Measurements from ENCODE around the gene CCBE1. TPM values are rescaled to one million over a fixed set of nuclear protein-coding genes. Genes with fewer than 3 reads are reported as not detected.
"Not testable (repeated sequence)": the region's sequence is repeated elsewhere in the genome, so short reads cannot be mapped to it uniquely, and the experiment has no call there.

The CCBE1 gene
- total RNA-seq (2.8 TPM), polyA plus RNA-seq (ENCODE audit: insufficient read depth in 1 of 8, insufficient read length in 8 of 8, low replicate concordance in 1 of 8) (1 to 10 TPM; 2.4 to 5.5 (median 4.0) TPM)
- long read RNA-seq, donor 1, full-length matches to known transcripts: 1 of 1 reads
- long read RNA-seq, donor 1, partial matches to known transcripts: 0 of 1 reads
- long read RNA-seq, donor 1, other reads (novel, unspliced or antisense): 0 of 1 reads
- long read RNA-seq, donor 2: 0 reads
- long read RNA-seq, donor 3, full-length matches to known transcripts: 3 of 3 reads
- long read RNA-seq, donor 3, partial matches to known transcripts: 0 of 3 reads
- long read RNA-seq, donor 3, other reads (novel, unspliced or antisense): 0 of 3 reads
- long read RNA-seq, donor 4, full-length matches to known transcripts: 1 of 1 reads
- long read RNA-seq, donor 4, partial matches to known transcripts: 0 of 1 reads
- long read RNA-seq, donor 4, other reads (novel, unspliced or antisense): 0 of 1 reads
- long read RNA-seq, donor 5, full-length matches to known transcripts: 2 of 2 reads
- long read RNA-seq, donor 5, partial matches to known transcripts: 0 of 2 reads
- long read RNA-seq, donor 5, other reads (novel, unspliced or antisense): 0 of 2 reads
- long read RNA-seq, donor 6, full-length matches to known transcripts: 1 of 1 reads
- long read RNA-seq, donor 6, partial matches to known transcripts: 0 of 1 reads
- long read RNA-seq, donor 6, other reads (novel, unspliced or antisense): 0 of 1 reads
- long read RNA-seq, donor 7: 0 reads
- long read RNA-seq, donor 8: 0 reads
- long read RNA-seq, donor 9, full-length matches to known transcripts: 1 of 7 reads
- long read RNA-seq, donor 9, partial matches to known transcripts: 6 of 7 reads
- long read RNA-seq, donor 9, other reads (novel, unspliced or antisense): 0 of 7 reads
- long read RNA-seq, donor 10, full-length matches to known transcripts: 2 of 2 reads
- long read RNA-seq, donor 10, partial matches to known transcripts: 0 of 2 reads
- long read RNA-seq, donor 10, other reads (novel, unspliced or antisense): 0 of 2 reads
- long read RNA-seq, donor 11, full-length matches to known transcripts: 1 of 1 reads
- long read RNA-seq, donor 11, partial matches to known transcripts: 0 of 1 reads
- long read RNA-seq, donor 11, other reads (novel, unspliced or antisense): 0 of 1 reads

DNA sequence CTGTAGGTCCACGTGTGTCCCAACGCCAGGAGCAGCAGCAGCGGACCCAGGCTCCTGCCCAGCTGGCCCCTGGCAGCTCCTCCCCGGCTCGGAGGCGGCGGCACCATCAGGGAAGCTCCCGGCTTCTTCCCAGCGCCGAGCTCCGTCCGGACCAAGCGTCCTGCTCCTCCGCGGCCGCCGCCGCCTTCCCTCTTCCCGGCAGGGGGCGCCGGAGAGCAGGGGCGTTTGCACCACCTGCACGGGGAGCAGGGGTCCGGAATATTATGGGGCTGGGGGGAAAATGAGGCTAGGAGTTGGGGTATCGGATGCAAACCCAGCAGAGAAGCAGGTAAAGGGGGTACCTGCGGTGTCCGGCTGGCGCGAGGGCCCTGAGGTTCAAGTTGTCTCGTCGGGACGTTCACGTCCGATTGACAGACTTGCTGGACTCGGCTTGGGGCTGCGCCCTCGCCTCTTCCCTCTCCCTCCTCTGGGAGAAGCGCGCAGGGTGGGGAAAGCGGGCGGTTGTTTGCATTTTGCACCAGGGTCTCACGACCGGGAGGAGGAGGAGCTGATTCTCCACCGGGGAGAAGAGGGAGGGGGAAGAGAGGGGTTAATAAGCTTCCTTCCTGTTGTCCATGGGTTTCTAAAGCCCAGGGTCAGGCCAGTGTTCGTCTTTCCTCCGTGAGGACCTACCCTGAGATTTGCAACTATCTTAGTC, at the start of gene CCBE1:
Gene CCBE1 (minus strand): TSS at position 188 of the 697 bp plus-strand sequence.
- Histone ChIP-seq H3K36me3 (ENCODE audit: control insufficient read depth, insufficient read depth, low read length) (no peaks in the 10 kb centered on the region), H3K4me1 (ENCODE audit: control insufficient read depth, insufficient read depth, low read length) (peaks cover 20% of the 10 kb centered on the region), H3K27me3 (ENCODE audit: control insufficient read depth, insufficient read depth, low read length) (peaks cover 47% of the 10 kb centered on the region), H3K9me3 (replicated peaks; ENCODE audit: control insufficient read depth, low read depth, low read length) (no peaks in the 10 kb centered on the region), H3K27ac (ENCODE audit: low read length) (no peak within 1 kb of the TSS), H3K4me3 (ENCODE audit: low read length) (peak within 1 kb of the TSS; percentile 51)
- DNase-seq: peak; percentile 75
- 1% methylated on average over 34 of the region's 46 CpGs for whole genome bisulfite sequencing (ENCODE audit: insufficient coverage)

DNA sequence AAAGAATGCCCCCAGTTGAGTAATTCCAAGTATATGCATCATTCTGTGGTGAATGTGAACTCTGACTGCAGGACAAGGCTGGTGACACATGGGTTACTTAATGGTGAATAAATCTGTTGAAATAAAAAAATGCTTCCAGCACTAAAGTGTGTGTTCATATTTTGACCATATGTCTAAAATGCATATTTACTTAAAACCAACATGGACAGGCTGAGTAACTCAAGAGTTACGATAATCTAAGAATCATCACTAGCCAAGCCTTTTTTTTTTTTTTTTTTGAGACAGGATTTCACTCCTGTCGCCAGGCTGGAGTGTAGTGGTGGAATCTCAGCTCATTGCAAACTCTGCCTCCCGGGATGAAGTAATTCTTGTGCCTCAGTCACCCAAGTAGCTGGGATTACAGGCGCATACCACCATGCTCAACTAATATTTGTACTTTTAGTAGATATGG, 47.1 kb upstream of the CCBE1 start:
- DNase-seq: no peak
- no peaks in the 10 kb centered on the region for H3K27me3 ChIP-seq (ENCODE audit: control insufficient read depth, insufficient read depth, low read length)
- no peak overlapping the region for H3K27ac ChIP-seq (ENCODE audit: low read length)
- no peaks in the 10 kb centered on the region for H3K4me1 ChIP-seq (ENCODE audit: control insufficient read depth, insufficient read depth, low read length)
- no peaks in the 10 kb centered on the region for H3K36me3 ChIP-seq (ENCODE audit: control insufficient read depth, insufficient read depth, low read length)
- H3K9me3 ChIP-seq (replicated peaks; ENCODE audit: control insufficient read depth, low read depth, low read length): no peaks in the 10 kb centered on the region
- WGBS (ENCODE audit: insufficient coverage): no CpG with 5 or more reads among the region's 4 CpGs
- no peak overlapping the region for H3K4me3 ChIP-seq (ENCODE audit: low read length)

DNA sequence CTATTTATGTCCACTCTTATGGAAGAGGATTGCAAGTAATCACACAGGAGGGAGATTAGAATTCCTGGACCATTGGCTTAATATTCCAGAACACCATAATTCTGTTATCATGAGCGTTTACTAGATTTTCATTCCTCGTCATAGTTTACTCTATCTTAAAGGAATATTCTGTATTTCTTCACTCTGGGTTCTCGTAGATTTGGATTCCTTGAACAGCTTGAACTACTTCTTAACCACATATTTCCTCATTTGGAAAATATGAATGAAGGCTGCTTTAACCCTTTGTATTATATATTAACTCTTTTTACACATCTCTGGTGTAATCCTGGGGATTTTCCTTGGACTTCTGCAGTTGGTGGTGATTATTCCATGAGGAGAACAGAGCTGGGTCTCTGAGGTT, 46.3 kb upstream of the CCBE1 start:
- no CpG with 5 or more reads among the region's 3 CpGs for whole genome bisulfite sequencing (ENCODE audit: insufficient coverage)
- Histone ChIP-seq H3K36me3 (ENCODE audit: control insufficient read depth, insufficient read depth, low read length) (no peaks in the 10 kb centered on the region), H3K4me3 (ENCODE audit: low read length) (no peak overlapping the region), H3K27me3 (ENCODE audit: control insufficient read depth, insufficient read depth, low read length) (no peaks in the 10 kb centered on the region), H3K9me3 (replicated peaks; ENCODE audit: control insufficient read depth, low read depth, low read length) (peaks cover 3% of the 10 kb centered on the region), H3K4me1 (ENCODE audit: control insufficient read depth, insufficient read depth, low read length) (no peaks in the 10 kb centered on the region), H3K27ac (ENCODE audit: low read length) (no peak overlapping the region)
- DNase-seq: no peak

DNA sequence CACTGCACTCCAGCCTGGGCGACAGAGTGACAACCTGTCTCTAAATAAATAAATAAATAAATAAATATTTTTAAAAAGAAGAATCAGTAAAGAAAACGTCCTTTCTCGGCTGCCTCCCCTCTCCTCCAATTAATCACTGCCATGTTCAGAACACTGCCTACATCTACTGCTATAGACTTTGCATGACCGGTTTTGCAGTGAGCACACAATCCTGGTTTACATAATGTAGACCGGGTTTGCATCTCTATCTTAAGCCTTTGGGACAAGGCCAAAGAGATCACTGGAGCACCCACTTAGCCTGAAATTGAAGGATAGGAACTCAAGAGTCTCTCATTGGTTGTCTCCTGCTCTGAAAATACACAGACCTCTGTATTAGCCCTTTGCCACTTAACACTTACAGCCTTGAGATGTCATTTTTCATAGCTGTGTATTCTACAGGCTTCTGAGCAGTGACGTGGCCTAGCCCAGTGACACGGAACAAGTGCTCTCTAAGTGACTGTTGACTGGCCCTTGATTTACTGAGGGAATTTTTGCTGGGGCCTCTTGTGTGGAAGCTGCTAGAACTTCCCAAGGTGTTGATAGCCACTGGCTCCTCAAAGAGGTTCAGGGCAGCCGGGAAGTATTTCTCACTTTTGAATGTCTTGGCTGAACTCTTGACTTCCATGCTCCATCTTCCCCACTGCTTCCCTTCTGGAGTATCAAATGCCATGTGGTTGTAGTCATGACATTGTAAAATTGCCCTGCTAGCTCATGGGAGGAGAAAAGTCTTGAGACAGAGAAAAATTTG, 45.3 kb upstream of the CCBE1 start:
- DNase-seq: no peak
- H3K9me3 ChIP-seq (replicated peaks; ENCODE audit: control insufficient read depth, low read depth, low read length): peaks cover 3% of the 10 kb centered on the region
- WGBS (ENCODE audit: insufficient coverage): 71% methylated on average over 5 of the region's 8 CpGs
- H3K27me3 ChIP-seq (ENCODE audit: control insufficient read depth, insufficient read depth, low read length): no peaks in the 10 kb centered on the region
- H3K27ac ChIP-seq (ENCODE audit: low read length): no peak overlapping the region
- H3K4me1 ChIP-seq (ENCODE audit: control insufficient read depth, insufficient read depth, low read length): no peaks in the 10 kb centered on the region
- no peaks in the 10 kb centered on the region for H3K36me3 ChIP-seq (ENCODE audit: control insufficient read depth, insufficient read depth, low read length)
- H3K4me3 ChIP-seq (ENCODE audit: low read length): no peak overlapping the region

DNA sequence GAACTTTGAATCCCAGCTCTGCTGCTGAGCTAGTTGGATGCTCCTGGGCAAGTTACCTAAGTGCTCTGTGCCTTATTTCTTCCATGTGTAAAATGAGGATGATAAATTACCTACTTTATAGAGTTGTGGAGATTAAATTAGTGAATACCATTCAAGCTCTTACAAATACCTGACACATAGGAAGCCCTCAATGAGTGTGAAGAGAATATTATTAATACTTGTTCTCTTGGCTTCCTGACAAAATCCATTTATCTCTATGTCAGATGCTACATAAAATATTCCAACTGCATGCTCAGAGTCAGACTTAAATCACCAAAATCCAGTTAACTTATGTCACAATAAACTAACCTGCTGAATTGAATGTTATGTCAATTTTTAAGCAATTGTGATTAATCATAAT, 42.9 kb upstream of the CCBE1 start:
- Histone ChIP-seq H3K27me3 (ENCODE audit: control insufficient read depth, insufficient read depth, low read length) (no peaks in the 10 kb centered on the region), H3K9me3 (replicated peaks; ENCODE audit: control insufficient read depth, low read depth, low read length) (peaks cover 3% of the 10 kb centered on the region), H3K36me3 (ENCODE audit: control insufficient read depth, insufficient read depth, low read length) (no peaks in the 10 kb centered on the region), H3K27ac (ENCODE audit: low read length) (no peak overlapping the region), H3K4me3 (ENCODE audit: low read length) (no peak overlapping the region), H3K4me1 (ENCODE audit: control insufficient read depth, insufficient read depth, low read length) (no peaks in the 10 kb centered on the region)
- no peak for DNase-seq

DNA sequence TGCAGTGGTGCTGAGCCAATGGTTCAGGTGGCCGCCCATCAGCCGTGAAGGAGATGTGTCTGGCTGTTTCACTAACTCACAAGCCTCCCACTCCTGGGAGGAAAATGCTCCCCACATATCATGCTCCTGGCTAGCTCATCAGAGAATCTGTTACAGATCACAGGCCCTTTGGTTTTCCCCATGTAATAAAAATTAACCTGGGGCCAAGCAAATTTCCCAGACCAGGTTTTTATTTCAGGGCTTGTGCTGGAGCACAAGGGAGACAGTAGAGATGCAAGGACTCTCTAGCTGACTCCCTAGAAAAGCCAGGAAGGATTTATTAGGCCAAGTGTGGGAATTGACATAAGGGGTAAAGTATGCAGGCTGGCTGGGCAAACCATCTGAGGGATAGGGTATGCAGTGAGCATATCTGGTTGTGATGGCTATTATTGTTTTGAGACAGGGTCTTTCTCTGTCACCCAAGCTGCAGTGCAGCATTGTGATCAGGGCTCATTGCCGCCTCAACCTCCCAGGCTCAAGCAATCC, 40.6 kb upstream of the CCBE1 start:
- Histone ChIP-seq H3K27me3 (ENCODE audit: control insufficient read depth, insufficient read depth, low read length) (no peaks in the 10 kb centered on the region), H3K9me3 (replicated peaks; ENCODE audit: control insufficient read depth, low read depth, low read length) (peaks cover 3% of the 10 kb centered on the region), H3K36me3 (ENCODE audit: control insufficient read depth, insufficient read depth, low read length) (no peaks in the 10 kb centered on the region), H3K4me1 (ENCODE audit: control insufficient read depth, insufficient read depth, low read length) (no peaks in the 10 kb centered on the region), H3K27ac (ENCODE audit: low read length) (no peak overlapping the region), H3K4me3 (ENCODE audit: low read length) (no peak overlapping the region)
- 100% methylated on average over 1 of the region's 3 CpGs for WGBS (ENCODE audit: insufficient coverage)
- no peak for DNase-seq

DNA sequence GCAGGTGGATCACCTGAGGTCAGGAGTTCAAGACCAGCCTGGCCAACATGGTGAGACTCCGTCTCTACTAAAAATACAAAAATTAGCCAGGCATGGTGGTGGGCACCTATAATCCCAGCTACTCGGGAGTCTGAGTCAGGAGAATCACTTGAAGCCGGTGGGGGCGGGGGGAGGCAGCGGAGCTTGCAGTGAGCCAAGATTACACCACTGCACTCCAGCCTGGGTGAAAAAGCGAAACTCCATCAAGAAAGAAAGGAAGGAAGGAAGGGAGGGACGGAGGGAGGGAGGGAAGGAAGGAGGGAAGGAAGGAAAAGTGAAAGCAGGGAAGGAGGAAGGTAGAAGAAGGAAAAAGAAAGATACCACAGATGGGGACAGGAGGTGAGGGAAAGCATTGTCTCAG, 40.1 kb upstream of the CCBE1 start:
- H3K27ac ChIP-seq (ENCODE audit: low read length); H3K36me3 ChIP-seq (ENCODE audit: control insufficient read depth, insufficient read depth, low read length); H3K27me3 ChIP-seq (ENCODE audit: control insufficient read depth, insufficient read depth, low read length); DNase-seq; H3K4me1 ChIP-seq (ENCODE audit: control insufficient read depth, insufficient read depth, low read length); H3K4me3 ChIP-seq (ENCODE audit: low read length); H3K9me3 ChIP-seq (replicated peaks; ENCODE audit: control insufficient read depth, low read depth, low read length): not testable (repeated sequence)
- WGBS (ENCODE audit: insufficient coverage): 77% methylated on average over 6 of the region's 7 CpGs

DNA sequence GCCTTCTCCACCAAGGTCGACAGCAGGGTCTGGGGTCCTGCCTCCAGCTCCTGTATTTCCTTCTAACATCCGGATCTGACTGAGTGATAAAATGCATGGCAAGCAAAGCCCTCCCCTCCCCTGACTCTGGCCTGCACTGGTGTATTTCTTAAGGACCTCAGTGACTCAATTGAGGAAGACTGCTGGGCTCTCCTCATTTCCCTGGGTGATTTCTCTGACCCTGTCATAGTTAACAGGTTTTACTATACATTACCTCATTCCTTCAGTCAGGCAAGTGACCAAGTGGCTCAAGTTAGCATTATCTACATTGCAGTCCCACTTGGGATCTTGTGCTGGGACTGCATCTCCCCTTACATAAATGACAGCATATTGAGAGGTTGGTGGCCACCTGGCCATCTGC, 38.8 kb upstream of the CCBE1 start:
- Histone ChIP-seq H3K36me3 (ENCODE audit: control insufficient read depth, insufficient read depth, low read length) (no peaks in the 10 kb centered on the region), H3K27ac (ENCODE audit: low read length) (no peak overlapping the region), H3K27me3 (ENCODE audit: control insufficient read depth, insufficient read depth, low read length) (no peaks in the 10 kb centered on the region), H3K4me3 (ENCODE audit: low read length) (no peak overlapping the region), H3K9me3 (replicated peaks; ENCODE audit: control insufficient read depth, low read depth, low read length) (peaks cover 3% of the 10 kb centered on the region), H3K4me1 (ENCODE audit: control insufficient read depth, insufficient read depth, low read length) (no peaks in the 10 kb centered on the region)
- WGBS (ENCODE audit: insufficient coverage): 33% methylated on average over 2 of the region's 2 CpGs
- DNase-seq: no peak

DNA sequence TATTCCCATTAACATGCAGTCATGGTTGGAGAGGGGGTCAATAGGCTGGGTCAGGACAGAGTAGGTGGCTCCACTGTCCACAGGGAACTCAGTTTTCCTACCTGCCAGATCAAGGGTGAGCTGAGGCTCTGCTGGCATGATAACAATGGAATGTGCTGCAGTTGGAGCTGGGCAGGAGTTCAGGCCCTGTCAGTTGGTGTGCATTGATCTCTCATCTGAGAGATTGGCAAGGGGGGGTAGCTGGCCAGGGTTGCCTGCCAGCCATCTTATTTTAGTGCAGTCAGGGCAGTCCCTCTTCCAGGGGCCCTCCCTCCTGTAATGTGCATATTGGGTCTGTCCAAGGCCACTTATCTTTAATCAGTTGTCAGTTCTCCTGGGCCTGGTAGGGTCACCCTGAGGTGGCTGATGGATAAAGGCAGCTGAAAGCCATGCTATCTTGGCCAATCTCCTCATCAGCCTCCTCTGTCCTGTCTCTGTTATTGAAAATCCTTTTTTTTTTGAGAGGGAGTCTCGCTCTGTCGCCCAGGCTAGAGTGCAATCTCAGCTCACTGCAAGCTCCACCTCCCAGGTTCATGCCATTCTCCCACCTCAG, 38.1 kb upstream of the CCBE1 start:
- no peaks in the 10 kb centered on the region for H3K4me1 ChIP-seq (ENCODE audit: control insufficient read depth, insufficient read depth, low read length)
- DNase-seq: no peak
- H3K4me3 ChIP-seq (ENCODE audit: low read length): no peak overlapping the region
- peaks cover 3% of the 10 kb centered on the region for H3K9me3 ChIP-seq (replicated peaks; ENCODE audit: control insufficient read depth, low read depth, low read length)
- no CpG with 5 or more reads among the region's 2 CpGs for WGBS (ENCODE audit: insufficient coverage)
- H3K27me3 ChIP-seq (ENCODE audit: control insufficient read depth, insufficient read depth, low read length): no peaks in the 10 kb centered on the region
- H3K27ac ChIP-seq (ENCODE audit: low read length): no peak overlapping the region
- H3K36me3 ChIP-seq (ENCODE audit: control insufficient read depth, insufficient read depth, low read length): no peaks in the 10 kb centered on the region
